Activated T-helper 9 cell treated with anti-CD3 and anti-CD28 coated beads, Interleukin-2, amount 50 U/mL, for 16 hours (primary cell): ENCODE results near the gene PSMD9.
A peak's percentile ranks its signal among the peaks of the same experiment; 100 is the strongest.
"Not testable (repeated sequence)": the region's sequence is repeated elsewhere in the genome, so short reads cannot be mapped to it uniquely, and the experiment has no call there.

Experiments used
- DNase-seq: peaks from one replicate; pipeline ENCODE4 v3.0.0-alpha.2; 2020; ENCODE audit warnings: low read depth

PSMD9 gene

GRCh38 chr12:121888478-121889273 lies at the start of gene PSMD9:
PSMD9 (plus strand) TSS chr12:121888790; CDS start chr12:121888857, 67 bp downstream.
- DNase-seq, result peak; percentile 97

- DNase-seq, result peak; percentile 100
Observed at GRCh38 chr12:121839106-121839992, 49.2 kb upstream of the PSMD9 start.

GRCh38 chr12:121839993-121840761 lies 48.4 kb upstream of the PSMD9 start:
- DNase-seq, result no peak

GRCh38 chr12:121843236-121843982 lies 45.2 kb upstream of the PSMD9 start:
- no peak for DNase-seq

GRCh38 chr12:121845701-121846100 lies 42.9 kb upstream of the PSMD9 start:
- DNase-seq, result no peak

GRCh38 chr12:121849211-121849610 lies 39.4 kb upstream of the PSMD9 start:
- DNase-seq, result no peak

GRCh38 chr12:121849665-121850064 lies 38.9 kb upstream of the PSMD9 start:
- no peak for DNase-seq

GRCh38 chr12:121852392-121852791 lies 36.2 kb upstream of the PSMD9 start:
- DNase-seq, result not testable (repeated sequence)

- DNase-seq, result no peak
Observed at GRCh38 chr12:121857322-121858246, 31.0 kb upstream of the PSMD9 start.

- no peak for DNase-seq
Observed at GRCh38 chr12:121858318-121858661, 30.3 kb upstream of the PSMD9 start.

- no peak for DNase-seq
Observed at GRCh38 chr12:121858662-121859572, 29.7 kb upstream of the PSMD9 start, which contains the start of gene HPD. HPD (minus strand) TSS chr12:121858859; CDS start chr12:121858823, 36 bp downstream.

GRCh38 chr12:121860257-121860656 lies 28.3 kb upstream of the PSMD9 start:
- DNase-seq, result no peak

- DNase-seq, result not testable (repeated sequence)
Observed at GRCh38 chr12:121860699-121861098, 27.9 kb upstream of the PSMD9 start.

GRCh38 chr12:121861636-121862254 lies 26.8 kb upstream of the PSMD9 start:
- no peak for DNase-seq

GRCh38 chr12:121866331-121866730 lies 22.3 kb upstream of the PSMD9 start:
- no peak for DNase-seq

GRCh38 chr12:121869229-121869628 lies 19.4 kb upstream of the PSMD9 start:
- not testable (repeated sequence) for DNase-seq

GRCh38 chr12:121871467-121871866 lies 17.1 kb upstream of the PSMD9 start:
- DNase-seq, result no peak

GRCh38 chr12:121872546-121873215 lies 15.9 kb upstream of the PSMD9 start:
- no peak for DNase-seq
